ENCODE data around the gene DGKE.

DGKE gene

GRCh38 chr17:56851008-56851407 lies 17.1 kb downstream of the DGKE start:
- DNase-seq, result no peak

- DNase-seq, result no peak
Observed at GRCh38 chr17:56861899-56862298, 27.9 kb downstream of the DGKE start.

- no peak for DNase-seq
Observed at GRCh38 chr17:56863974-56864373, 30.0 kb downstream of the DGKE start.

GRCh38 chr17:56866076-56866475 lies 32.1 kb downstream of the DGKE start:
- no peak for DNase-seq

- no peak for DNase-seq
Observed at GRCh38 chr17:56866496-56866895, 32.5 kb downstream of the DGKE start.

- DNase-seq, result no peak
Observed at GRCh38 chr17:56867948-56868376, 34.0 kb downstream of the DGKE start.

GRCh38 chr17:56868716-56869115 lies 34.8 kb downstream of the DGKE start:
- DNase-seq, result no peak

GRCh38 chr17:56870081-56870651 lies 36.2 kb downstream of the DGKE start:
- no peak for DNase-seq

GRCh38 chr17:56876766-56877179 lies 42.8 kb downstream of the DGKE start:
- DNase-seq, result no peak

- DNase-seq, result no peak
Observed at GRCh38 chr17:56879280-56879679, 45.3 kb downstream of the DGKE start.

GRCh38 chr17:56880133-56880532 lies 46.2 kb downstream of the DGKE start:
- no peak for DNase-seq

GRCh38 chr17:56880571-56880970 lies 46.6 kb downstream of the DGKE start:
- no peak for DNase-seq

- no peak for DNase-seq
Observed at GRCh38 chr17:56881685-56882295, 47.8 kb downstream of the DGKE start.

GRCh38 chr17:56883616-56884015 lies 49.7 kb downstream of the DGKE start:
- DNase-seq, result no peak

GRCh38 chr17:56884483-56885311 lies 50.7 kb downstream of the DGKE start:
- DNase-seq, result no peak

- no peak for DNase-seq
Observed at GRCh38 chr17:56885312-56885657, 51.3 kb downstream of the DGKE start.

- DNase-seq, result no peak
Observed at GRCh38 chr17:56886288-56886731, 52.4 kb downstream of the DGKE start.

- no peak for DNase-seq
Observed at GRCh38 chr17:56887105-56887504, 53.2 kb downstream of the DGKE start.

GRCh38 chr17:56887552-56888467 lies 53.9 kb downstream of the DGKE start:
- no peak for DNase-seq

GRCh38 chr17:56890390-56890789 lies 56.4 kb downstream of the DGKE start:
- no peak for DNase-seq

- DNase-seq, result no peak
Observed at GRCh38 chr17:56890906-56891674, 57.1 kb downstream of the DGKE start.

- DNase-seq, result no peak
Observed at GRCh38 chr17:56891751-56892150, 57.8 kb downstream of the DGKE start.

Measured in NCI-H187 (cell line).